Measurements from ENCODE around the gene NUDT14. TPM values are rescaled to one million over a fixed set of nuclear protein-coding genes. Genes with fewer than 3 reads are reported as not detected.

NUDT14 gene
- total RNA-seq, 1 experiment from 2014 or later = 37.0 TPM

DNA sequence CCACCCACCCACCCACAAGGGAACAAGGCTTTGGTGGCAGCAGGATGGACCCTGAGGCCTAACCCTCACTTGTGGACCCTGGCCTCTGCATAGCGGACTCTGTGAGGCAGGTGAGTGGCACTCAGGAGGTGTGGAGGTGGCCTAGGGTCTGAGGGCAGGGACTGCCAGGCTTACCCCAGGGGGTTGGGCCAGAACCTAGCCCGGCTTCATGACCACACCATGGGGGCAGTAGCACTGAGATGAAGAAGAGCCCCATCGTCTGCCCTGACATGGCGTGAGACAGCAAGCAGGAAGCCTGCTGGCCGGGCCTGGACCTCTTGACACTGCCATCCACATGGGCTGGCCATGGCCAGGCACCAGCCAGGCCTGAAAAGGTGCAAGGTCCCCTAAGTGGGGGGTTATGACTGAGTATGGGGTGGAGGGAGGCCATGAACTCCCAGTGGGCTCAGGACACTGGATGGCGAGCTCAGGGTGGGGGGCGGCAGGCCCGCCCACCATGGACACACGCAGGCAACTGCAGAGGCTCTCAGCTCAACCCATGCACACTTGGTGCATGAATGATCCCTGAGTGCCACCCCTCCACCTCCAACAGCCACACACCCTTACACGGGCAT lies 41.8 kb downstream of the NUDT14 start:
- H3K4me1 ChIP-seq (replicated peaks; ENCODE audit: insufficient read depth) = no peaks in the 10 kb centered on the region
- no peaks in the 10 kb centered on the region; the same call in 1 of the 2 replicates for H3K36me3 ChIP-seq (ENCODE audit: low read depth)
- H4K20me1 ChIP-seq (ENCODE audit: insufficient read depth) = no peaks in the 10 kb centered on the region
- no peak for DNase-seq
- H3F3A ChIP-seq (ENCODE audit: insufficient read depth, low read depth) = peaks cover 4% of the 10 kb centered on the region; the same call in 1 of the 2 replicates
- H3K27ac ChIP-seq = no peak overlapping the region
- no peaks in the 10 kb centered on the region for H3K27me3 ChIP-seq (ENCODE audit: insufficient read depth, low read depth)
- no peak overlapping the region for H3K4me2 ChIP-seq
- no peak overlapping the region for H2AFZ ChIP-seq
- POLR2A ChIA-PET (ENCODE audit: unreplicated experiment) = no interaction called here
- no peaks in the 10 kb centered on the region for H3K79me2 ChIP-seq (ENCODE audit: low read depth)
- no peaks in the 10 kb centered on the region for H3K9me2 ChIP-seq (ENCODE audit: insufficient read depth)
- intact Hi-C loops (cut with micrococcal nuclease; ENCODE audit: unreplicated experiment) = no loop called here
- TF ChIP-seq, protein P1, sequence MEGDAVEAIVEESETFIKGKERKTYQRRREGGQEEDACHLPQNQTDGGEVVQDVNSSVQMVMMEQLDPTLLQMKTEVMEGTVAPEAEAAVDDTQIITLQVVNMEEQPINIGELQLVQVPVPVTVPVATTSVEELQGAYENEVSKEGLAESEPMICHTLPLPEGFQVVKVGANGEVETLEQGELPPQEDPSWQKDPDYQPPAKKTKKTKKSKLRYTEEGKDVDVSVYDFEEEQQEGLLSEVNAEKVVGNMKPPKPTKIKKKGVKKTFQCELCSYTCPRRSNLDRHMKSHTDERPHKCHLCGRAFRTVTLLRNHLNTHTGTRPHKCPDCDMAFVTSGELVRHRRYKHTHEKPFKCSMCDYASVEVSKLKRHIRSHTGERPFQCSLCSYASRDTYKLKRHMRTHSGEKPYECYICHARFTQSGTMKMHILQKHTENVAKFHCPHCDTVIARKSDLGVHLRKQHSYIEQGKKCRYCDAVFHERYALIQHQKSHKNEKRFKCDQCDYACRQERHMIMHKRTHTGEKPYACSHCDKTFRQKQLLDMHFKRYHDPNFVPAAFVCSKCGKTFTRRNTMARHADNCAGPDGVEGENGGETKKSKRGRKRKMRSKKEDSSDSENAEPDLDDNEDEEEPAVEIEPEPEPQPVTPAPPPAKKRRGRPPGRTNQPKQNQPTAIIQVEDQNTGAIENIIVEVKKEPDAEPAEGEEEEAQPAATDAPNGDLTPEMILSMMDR (conservative IDR thresholded peaks at IDR 0.05) = no peak
- TF ChIP-seq EZH2 (IDR thresholded peaks at IDR 0.05; ENCODE audit: low read depth) = no peak
- no peak overlapping the region for H3K4me3 ChIP-seq
- H3K9me3 ChIP-seq (ENCODE audit: insufficient read depth, low read depth) = no peaks in the 10 kb centered on the region; the same call in 1 of the 2 replicates
- no TSS peak for BruUV-seq (replicated peaks)
- CTCF ChIA-PET = no interaction called here

DNA sequence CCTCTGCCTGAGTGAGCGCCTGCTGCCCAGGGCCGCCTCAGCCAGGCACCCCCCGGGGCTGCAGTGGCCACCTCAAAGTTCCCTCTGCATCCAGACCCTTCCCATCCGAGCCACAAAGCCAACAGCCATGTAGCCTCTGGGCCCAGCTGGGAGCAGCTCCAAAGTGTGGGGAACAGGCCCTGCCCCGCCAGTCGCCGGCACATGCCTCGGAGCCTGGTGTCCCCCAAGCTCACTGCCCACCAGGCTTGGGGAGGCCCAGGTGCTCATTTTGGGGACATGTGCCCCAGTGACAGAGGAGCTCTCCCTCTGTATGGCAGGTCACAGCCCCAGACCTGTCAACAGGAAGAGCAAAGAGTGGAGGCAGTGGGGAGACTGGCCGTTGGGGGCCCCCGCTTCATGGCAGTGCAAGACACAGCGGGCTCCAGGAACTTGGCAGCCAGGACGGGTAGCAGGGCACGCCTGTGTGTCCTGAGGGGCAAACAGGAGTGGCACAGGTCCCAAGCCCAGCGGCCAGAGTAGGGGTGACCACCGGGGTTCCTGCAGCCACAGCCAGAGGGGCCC lies 42.5 kb downstream of the NUDT14 start:
- intact Hi-C loops (cut with micrococcal nuclease; ENCODE audit: unreplicated experiment) = no loop called here
- ChIA-PET CTCF (no interaction called here), POLR2A (ENCODE audit: unreplicated experiment) (no interaction called here)
- no TSS peak for BruUV-seq (replicated peaks)
- Histone ChIP-seq H3K4me2 (no peak overlapping the region), H3K79me2 (ENCODE audit: low read depth) (no peaks in the 10 kb centered on the region), H3K9me2 (ENCODE audit: insufficient read depth) (no peaks in the 10 kb centered on the region), H3F3A (ENCODE audit: insufficient read depth, low read depth) (peaks cover 4% of the 10 kb centered on the region; the same call in 1 of the 2 replicates), H3K4me3 (no peak overlapping the region), H2AFZ (no peak overlapping the region), H3K4me1 (replicated peaks; ENCODE audit: insufficient read depth) (no peaks in the 10 kb centered on the region), H3K27me3 (ENCODE audit: insufficient read depth, low read depth) (no peaks in the 10 kb centered on the region), H3K9me3 (ENCODE audit: insufficient read depth, low read depth) (no peaks in the 10 kb centered on the region; the same call in 1 of the 2 replicates), H3K27ac (no peak overlapping the region), H3K36me3 (ENCODE audit: low read depth) (no peaks in the 10 kb centered on the region; the same call in 1 of the 2 replicates), H4K20me1 (ENCODE audit: insufficient read depth) (no peaks in the 10 kb centered on the region)
- DNase-seq = no peak
- TF ChIP-seq EZH2 (IDR thresholded peaks at IDR 0.05; ENCODE audit: low read depth) = no peak
- TF ChIP-seq, protein P1 (conservative IDR thresholded peaks at IDR 0.05) = no peak

DNA sequence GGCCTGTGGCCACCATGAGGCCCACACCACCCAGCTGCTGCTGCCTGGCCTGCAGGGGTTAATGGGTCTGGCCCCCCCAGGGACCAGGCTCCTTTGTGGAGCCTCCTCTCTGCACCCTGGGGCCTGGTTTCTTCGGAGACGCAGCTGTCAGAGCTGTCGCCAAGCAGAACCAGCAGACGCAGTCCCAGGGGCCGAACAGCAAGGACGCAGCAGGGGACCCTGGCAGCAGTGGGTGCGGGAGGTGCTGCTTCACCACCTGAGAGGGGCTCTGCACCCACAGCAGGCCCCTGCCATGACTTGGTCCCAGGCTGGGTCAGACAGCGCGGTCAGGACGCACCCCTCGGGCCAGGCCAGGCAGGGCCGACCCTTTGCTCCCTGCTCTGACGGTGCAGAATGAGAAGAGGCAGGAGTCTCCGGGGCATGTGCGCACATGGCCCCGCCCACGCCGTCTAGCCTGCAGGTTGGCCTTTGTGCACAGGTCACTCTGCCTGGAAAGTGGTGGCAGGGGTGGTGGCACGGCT lies 43.0 kb downstream of the NUDT14 start:
- Histone ChIP-seq H3K4me1 (replicated peaks; ENCODE audit: insufficient read depth) (no peaks in the 10 kb centered on the region), H3K27ac (no peak overlapping the region), H3K4me3 (no peak overlapping the region), H4K20me1 (ENCODE audit: insufficient read depth) (no peaks in the 10 kb centered on the region), H3K36me3 (ENCODE audit: low read depth) (no peaks in the 10 kb centered on the region; the same call in 1 of the 2 replicates), H3K4me2 (no peak overlapping the region), H3K79me2 (ENCODE audit: low read depth) (no peaks in the 10 kb centered on the region), H3F3A (ENCODE audit: insufficient read depth, low read depth) (peaks cover 4% of the 10 kb centered on the region; the same call in 1 of the 2 replicates), H3K9me3 (ENCODE audit: insufficient read depth, low read depth) (no peaks in the 10 kb centered on the region; the same call in 1 of the 2 replicates), H3K9me2 (ENCODE audit: insufficient read depth) (no peaks in the 10 kb centered on the region), H2AFZ (no peak overlapping the region), H3K27me3 (ENCODE audit: insufficient read depth, low read depth) (no peaks in the 10 kb centered on the region)
- DNase-seq = no peak
- intact Hi-C loops (cut with micrococcal nuclease; ENCODE audit: unreplicated experiment) = no loop called here
- ChIA-PET CTCF (no interaction called here), POLR2A (ENCODE audit: unreplicated experiment) (no interaction called here)
- BruUV-seq (replicated peaks) = no TSS peak
- no peak for TF ChIP-seq EZH2 (IDR thresholded peaks at IDR 0.05; ENCODE audit: low read depth)
- TF ChIP-seq, protein P1 (conservative IDR thresholded peaks at IDR 0.05) = no peak
